HL-60 (cell line): ENCODE measurements around the gene SFI1.

Experiments
- GABPA ChIP-seq: IDR thresholded peaks from 2 replicates; pipeline ENCODE4 v1.6.1; 2012; ENCODE audit warnings: low read depth
- POLR2AphosphoS5 ChIP-seq: IDR thresholded peaks from 2 replicates; pipeline ENCODE4 v1.6.1; 2012; ENCODE audit warnings: low read depth
- SPI1 ChIP-seq: IDR thresholded peaks from 2 replicates; pipeline ENCODE4 v1.6.1; 2012; ENCODE audit warnings: low read depth, mild to moderate bottlenecking, borderline replicate concordance
- TF ChIP-seq, protein P1 (sequence below): IDR thresholded peaks from one replicate; pipeline ENCODE4 v1.5.1; 2011; ENCODE audit warnings: low read length, control low read depth, inconsistent platforms; ENCODE audit not compliant: insufficient read depth
- TF ChIP-seq, protein P2 (sequence below): IDR thresholded peaks from 2 replicates; pipeline ENCODE4 v1.6.1; 2012; ENCODE audit warnings: low read depth; ENCODE audit not compliant: insufficient replicate concordance

DNA sequence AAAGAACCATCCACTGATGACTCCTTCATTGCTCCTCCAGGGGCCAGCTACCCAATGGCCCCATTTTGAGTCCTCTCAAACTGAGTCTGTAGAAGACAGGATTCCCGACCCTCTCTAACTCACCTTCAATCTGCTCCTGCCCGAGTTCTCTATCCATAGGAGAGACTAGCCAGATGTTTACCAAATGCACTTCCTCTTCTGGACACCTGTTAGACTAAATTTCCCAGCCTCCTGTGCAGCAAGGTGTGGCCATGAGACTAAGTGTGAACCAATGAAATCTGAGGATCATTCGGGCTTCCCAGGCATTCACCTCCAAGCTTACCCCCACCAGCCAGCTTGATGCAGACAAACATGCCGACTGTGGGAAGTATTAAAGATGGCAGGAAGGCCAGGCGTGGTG, 158.1 kb downstream of the SFI1 start:
- TF ChIP-seq, protein P1, sequence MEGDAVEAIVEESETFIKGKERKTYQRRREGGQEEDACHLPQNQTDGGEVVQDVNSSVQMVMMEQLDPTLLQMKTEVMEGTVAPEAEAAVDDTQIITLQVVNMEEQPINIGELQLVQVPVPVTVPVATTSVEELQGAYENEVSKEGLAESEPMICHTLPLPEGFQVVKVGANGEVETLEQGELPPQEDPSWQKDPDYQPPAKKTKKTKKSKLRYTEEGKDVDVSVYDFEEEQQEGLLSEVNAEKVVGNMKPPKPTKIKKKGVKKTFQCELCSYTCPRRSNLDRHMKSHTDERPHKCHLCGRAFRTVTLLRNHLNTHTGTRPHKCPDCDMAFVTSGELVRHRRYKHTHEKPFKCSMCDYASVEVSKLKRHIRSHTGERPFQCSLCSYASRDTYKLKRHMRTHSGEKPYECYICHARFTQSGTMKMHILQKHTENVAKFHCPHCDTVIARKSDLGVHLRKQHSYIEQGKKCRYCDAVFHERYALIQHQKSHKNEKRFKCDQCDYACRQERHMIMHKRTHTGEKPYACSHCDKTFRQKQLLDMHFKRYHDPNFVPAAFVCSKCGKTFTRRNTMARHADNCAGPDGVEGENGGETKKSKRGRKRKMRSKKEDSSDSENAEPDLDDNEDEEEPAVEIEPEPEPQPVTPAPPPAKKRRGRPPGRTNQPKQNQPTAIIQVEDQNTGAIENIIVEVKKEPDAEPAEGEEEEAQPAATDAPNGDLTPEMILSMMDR: no peak
- TF ChIP-seq POLR2AphosphoS5 (no peak), GABPA (no peak), SPI1 (peak; percentile 51; the same call in 1 of the 2 replicates)
- TF ChIP-seq, protein P2, sequence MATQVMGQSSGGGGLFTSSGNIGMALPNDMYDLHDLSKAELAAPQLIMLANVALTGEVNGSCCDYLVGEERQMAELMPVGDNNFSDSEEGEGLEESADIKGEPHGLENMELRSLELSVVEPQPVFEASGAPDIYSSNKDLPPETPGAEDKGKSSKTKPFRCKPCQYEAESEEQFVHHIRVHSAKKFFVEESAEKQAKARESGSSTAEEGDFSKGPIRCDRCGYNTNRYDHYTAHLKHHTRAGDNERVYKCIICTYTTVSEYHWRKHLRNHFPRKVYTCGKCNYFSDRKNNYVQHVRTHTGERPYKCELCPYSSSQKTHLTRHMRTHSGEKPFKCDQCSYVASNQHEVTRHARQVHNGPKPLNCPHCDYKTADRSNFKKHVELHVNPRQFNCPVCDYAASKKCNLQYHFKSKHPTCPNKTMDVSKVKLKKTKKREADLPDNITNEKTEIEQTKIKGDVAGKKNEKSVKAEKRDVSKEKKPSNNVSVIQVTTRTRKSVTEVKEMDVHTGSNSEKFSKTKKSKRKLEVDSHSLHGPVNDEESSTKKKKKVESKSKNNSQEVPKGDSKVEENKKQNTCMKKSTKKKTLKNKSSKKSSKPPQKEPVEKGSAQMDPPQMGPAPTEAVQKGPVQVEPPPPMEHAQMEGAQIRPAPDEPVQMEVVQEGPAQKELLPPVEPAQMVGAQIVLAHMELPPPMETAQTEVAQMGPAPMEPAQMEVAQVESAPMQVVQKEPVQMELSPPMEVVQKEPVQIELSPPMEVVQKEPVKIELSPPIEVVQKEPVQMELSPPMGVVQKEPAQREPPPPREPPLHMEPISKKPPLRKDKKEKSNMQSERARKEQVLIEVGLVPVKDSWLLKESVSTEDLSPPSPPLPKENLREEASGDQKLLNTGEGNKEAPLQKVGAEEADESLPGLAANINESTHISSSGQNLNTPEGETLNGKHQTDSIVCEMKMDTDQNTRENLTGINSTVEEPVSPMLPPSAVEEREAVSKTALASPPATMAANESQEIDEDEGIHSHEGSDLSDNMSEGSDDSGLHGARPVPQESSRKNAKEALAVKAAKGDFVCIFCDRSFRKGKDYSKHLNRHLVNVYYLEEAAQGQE: no peak
